ENCODE results near the gene AQP5. TPM values are rescaled to one million over a fixed set of nuclear protein-coding genes. Genes with fewer than 3 reads are reported as not detected.
A peak's percentile ranks its signal among the peaks of the same experiment; 100 is the strongest.

The AQP5 gene
- total RNA-seq, 4 donors from 2014 or later: not detected

DNA sequence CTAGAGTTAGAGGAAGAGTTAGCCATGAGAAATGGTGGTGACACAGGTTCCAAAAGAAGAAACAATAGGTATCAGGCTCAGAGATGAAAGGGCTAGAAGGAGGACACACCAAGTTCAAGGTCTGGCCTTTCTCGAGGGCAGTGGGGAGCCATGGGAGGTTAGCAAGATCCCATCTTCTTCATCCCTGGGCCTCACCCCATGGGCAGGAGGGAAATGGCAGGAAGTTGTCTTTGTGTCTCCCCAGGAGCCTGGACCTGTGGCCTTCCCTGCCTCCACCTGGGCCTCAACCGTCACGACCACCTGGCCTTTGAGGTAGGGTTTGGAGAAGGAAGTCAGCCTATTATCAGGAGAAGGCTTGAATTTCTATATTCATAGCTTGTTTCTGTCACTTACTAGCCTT lies 17.0 kb upstream of the AQP5 start:
- no peak for TF ChIP-seq POLR2A (IDR thresholded peaks at IDR 0.05)
- TF ChIP-seq, protein P1, sequence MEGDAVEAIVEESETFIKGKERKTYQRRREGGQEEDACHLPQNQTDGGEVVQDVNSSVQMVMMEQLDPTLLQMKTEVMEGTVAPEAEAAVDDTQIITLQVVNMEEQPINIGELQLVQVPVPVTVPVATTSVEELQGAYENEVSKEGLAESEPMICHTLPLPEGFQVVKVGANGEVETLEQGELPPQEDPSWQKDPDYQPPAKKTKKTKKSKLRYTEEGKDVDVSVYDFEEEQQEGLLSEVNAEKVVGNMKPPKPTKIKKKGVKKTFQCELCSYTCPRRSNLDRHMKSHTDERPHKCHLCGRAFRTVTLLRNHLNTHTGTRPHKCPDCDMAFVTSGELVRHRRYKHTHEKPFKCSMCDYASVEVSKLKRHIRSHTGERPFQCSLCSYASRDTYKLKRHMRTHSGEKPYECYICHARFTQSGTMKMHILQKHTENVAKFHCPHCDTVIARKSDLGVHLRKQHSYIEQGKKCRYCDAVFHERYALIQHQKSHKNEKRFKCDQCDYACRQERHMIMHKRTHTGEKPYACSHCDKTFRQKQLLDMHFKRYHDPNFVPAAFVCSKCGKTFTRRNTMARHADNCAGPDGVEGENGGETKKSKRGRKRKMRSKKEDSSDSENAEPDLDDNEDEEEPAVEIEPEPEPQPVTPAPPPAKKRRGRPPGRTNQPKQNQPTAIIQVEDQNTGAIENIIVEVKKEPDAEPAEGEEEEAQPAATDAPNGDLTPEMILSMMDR (IDR thresholded peaks at IDR 0.05): no peak
- no peak overlapping the region for H3K4me3 ChIP-seq
- H3K4me1 ChIP-seq: no peaks in the 10 kb centered on the region
- H3K9me3 ChIP-seq: no peaks in the 10 kb centered on the region
- no peaks in the 10 kb centered on the region for H3K36me3 ChIP-seq
- H3K27me3 ChIP-seq: no peaks in the 10 kb centered on the region
- peak in 1 of 3 donors; percentile 25 for DNase-seq
- H3K27ac ChIP-seq: no peak overlapping the region

DNA sequence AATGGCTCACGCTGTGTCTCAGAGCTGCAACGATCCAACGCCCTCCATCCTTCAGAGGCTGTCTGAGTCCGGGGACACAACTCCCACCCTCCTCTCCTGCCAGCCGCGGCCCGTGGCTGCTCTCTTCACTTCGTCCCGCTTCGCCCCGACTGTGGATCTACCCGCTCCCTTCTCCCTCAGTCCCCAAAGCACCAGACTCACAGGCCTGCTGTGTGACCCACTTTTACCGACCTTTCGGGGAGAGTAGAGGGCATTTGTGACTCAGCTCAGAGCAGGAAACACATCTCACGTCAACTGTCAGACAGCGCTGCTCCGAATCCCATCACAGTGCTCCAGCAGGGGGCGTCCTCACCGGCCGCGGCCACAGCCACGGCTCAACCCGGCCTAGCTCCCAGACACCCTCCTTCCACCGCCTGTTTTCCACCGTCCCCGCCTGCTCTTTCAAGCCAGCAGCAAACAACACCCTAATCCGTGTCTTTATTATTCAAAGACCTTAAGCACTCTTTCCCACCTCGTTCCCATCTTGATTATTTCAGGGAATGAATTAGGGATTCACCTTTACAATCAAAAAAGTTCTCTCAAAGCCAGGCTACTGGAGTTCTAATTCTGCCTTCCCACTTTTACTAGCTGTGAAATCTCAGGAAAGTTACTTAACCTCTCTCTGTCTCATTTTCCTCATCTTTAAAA lies 16.1 kb upstream of the AQP5 start:
- DNase-seq: peak; percentile 59 to 90 (median 87)
- Histone ChIP-seq H3K27me3 (no peaks in the 10 kb centered on the region), H3K4me3 (peak overlapping the region in 3 of 4 donors; percentile 15 to 36 (median 30)), H3K9me3 (no peaks in the 10 kb centered on the region), H3K36me3 (no peaks in the 10 kb centered on the region), H3K27ac (no peak overlapping the region), H3K4me1 (no peaks in the 10 kb centered on the region)
- TF ChIP-seq, protein P1 (IDR thresholded peaks at IDR 0.05): peak; percentile 26 to 86 (median 72)
- no peak for TF ChIP-seq POLR2A (IDR thresholded peaks at IDR 0.05)

DNA sequence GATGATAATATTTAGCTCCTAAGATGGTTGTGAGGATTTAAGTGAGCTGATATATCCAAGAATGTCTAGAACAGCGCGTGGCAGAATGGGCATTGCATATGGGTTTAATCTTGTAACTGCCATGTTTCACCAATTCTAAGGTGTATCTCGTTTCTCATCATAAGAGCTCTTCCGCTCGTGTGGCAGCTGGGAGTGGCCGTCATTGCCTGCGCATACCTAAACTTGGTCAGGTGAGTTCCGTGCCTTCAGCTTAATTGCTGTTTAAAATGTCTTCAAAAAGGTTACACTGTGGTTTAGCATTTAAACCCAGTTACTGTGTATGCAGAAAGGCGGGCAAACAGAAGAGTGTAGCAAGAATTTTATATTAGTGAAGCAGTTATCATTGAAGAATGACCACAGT lies 15.6 kb upstream of the AQP5 start:
- no peaks in the 10 kb centered on the region for H3K4me1 ChIP-seq
- no peaks in the 10 kb centered on the region for H3K9me3 ChIP-seq
- no peak overlapping the region for H3K27ac ChIP-seq
- H3K27me3 ChIP-seq: no peaks in the 10 kb centered on the region
- no peaks in the 10 kb centered on the region for H3K36me3 ChIP-seq
- DNase-seq: peak in 1 of 3 donors; percentile 46
- TF ChIP-seq, protein P1 (IDR thresholded peaks at IDR 0.05): no peak
- TF ChIP-seq POLR2A (IDR thresholded peaks at IDR 0.05): no peak
- H3K4me3 ChIP-seq: no peak overlapping the region

DNA sequence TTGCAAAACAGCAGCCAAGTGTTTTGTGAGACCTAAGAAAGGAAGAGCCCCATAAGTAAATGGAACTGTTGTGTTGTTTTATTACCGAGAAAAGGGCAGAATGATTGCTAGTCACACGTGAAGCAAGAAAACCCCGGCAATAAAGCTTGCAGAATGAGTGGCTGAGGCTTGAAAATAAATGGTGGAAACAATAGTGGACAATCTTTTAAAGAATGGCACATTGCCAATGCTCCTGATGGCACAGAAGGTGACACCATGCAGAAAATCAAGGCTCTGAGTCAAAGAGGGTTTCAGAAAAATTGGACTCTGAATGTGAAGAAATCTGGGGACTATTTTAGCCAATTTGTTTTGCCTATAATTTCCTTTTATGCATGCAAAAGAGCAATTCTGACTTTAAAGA lies 15.2 kb upstream of the AQP5 start:
- Histone ChIP-seq H3K27me3 (no peaks in the 10 kb centered on the region), H3K4me1 (no peaks in the 10 kb centered on the region), H3K9me3 (no peaks in the 10 kb centered on the region), H3K27ac (no peak overlapping the region), H3K36me3 (no peaks in the 10 kb centered on the region), H3K4me3 (no peak overlapping the region)
- no peak for DNase-seq
- no peak for TF ChIP-seq POLR2A (IDR thresholded peaks at IDR 0.05)
- TF ChIP-seq, protein P1 (IDR thresholded peaks at IDR 0.05): no peak

DNA sequence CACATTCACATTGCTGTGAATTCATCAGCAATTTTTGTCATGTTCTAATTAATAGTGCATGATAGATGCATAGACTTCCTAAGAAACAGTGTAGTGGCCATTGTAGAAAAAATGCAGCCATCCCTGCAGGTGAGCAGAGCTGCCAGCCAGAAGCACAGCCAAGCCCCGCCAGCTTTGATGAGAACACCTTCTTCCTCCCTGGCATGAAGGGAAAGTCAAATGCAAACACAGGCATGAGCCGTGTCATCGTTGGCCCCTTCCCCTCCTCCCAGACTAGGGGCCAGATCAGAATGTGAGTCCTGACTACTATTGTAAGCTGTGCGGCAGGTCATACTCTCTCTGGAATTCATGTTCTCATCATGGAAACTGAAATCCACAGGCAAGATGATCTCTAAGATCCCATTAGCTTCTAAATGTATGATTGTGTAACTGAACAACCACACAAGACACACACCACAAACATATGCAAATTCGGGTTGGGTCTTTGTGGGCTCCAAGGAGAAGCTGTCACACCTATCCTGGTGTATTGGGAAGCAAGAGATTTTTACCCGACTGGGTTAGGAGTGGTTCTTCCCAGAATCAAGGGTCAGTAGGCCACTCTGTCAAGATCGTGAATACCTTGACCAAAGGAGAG lies 14.0 kb upstream of the AQP5 start:
- Histone ChIP-seq H3K4me1 (no peaks in the 10 kb centered on the region), H3K36me3 (no peaks in the 10 kb centered on the region), H3K27ac (no peak overlapping the region), H3K9me3 (no peaks in the 10 kb centered on the region), H3K27me3 (no peaks in the 10 kb centered on the region), H3K4me3 (no peak overlapping the region)
- TF ChIP-seq, protein P1 (IDR thresholded peaks at IDR 0.05): no peak
- TF ChIP-seq POLR2A (IDR thresholded peaks at IDR 0.05): no peak
- DNase-seq: peak in 1 of 3 donors; percentile 22
